ENCODE measurements around the gene ANXA7. TPM values are rescaled to one million over a fixed set of nuclear protein-coding genes. Genes with fewer than 3 reads are reported as not detected.

Gene ANXA7
- total and polyA plus RNA-seq, 2 donors (not counting 3 experiments of a cell fraction or from before 2014, with no cell fraction given) = 56.5 to 81.6 TPM

DNA sequence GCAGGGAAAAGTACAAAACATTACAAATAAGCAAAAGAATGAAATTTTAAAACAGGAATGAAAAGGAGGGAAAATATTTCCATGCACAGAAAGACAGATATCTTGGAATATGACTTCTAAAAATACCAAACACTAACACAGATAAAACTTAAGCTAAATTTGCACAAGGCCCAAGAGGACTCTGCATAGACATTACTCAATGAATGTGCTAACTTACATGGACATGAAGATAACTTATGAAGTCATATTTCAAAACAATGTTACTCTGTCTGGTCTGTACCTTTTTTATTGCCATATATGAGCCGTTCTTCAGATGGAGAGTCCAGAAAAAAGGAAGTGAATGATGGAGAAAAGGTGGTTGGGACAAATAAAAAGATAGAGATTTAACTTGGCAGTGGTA, 34.5 kb upstream of the ANXA7 start:
- no peak overlapping the region for H3K4me2 ChIP-seq (ENCODE audit: insufficient read depth, low read length)
- no peaks in the 10 kb centered on the region for H3K79me2 ChIP-seq (ENCODE audit: control insufficient read depth, insufficient read depth, low read length)
- H3K36me3 ChIP-seq (ENCODE audit: control insufficient read depth in 2 of 2, extremely low read depth in 1 of 2, insufficient read depth in 2 of 2, low read length in 2 of 2) = peaks cover 0 to 1% of the 10 kb centered on the region in 2 experiments
- CTCF ChIA-PET = no interaction called here
- H4K20me1 ChIP-seq (replicated peaks; ENCODE audit: control insufficient read depth, extremely low read depth, insufficient read depth, low read length) = no peaks in the 10 kb centered on the region
- H3K27ac ChIP-seq (ENCODE audit: insufficient read depth, low read depth, low read length) = no peak overlapping the region
- no TSS peak for BruUV-seq (replicated peaks)
- H3K9me3 ChIP-seq (replicated peaks; ENCODE audit: control insufficient read depth, insufficient read depth, low read length) = no peaks in the 10 kb centered on the region
- H3K4me3 ChIP-seq (replicated peaks in 1 of 3; ENCODE audit: insufficient read depth in 1 of 3, low read depth in 1 of 3, low read length in 3 of 3) = no peak overlapping the region
- intact Hi-C loops (cut with micrococcal nuclease) = no loop called here
- H3K9me1 ChIP-seq (replicated peaks; ENCODE audit: control insufficient read depth, extremely low read depth, insufficient read depth, low read length) = no peaks in the 10 kb centered on the region
- no peaks in the 10 kb centered on the region for H3K4me1 ChIP-seq (ENCODE audit: control insufficient read depth, extremely low read depth, insufficient read depth, low read length)
- H3K27me3 ChIP-seq (ENCODE audit: control insufficient read depth in 2 of 2, insufficient read depth in 2 of 2, low read length in 2 of 2) = no peaks in the 10 kb centered on the region
- FAIRE-seq (no peak), DNase-seq (ENCODE audit: low read depth, low spot score) (no peak)
- POLR2A ChIA-PET = no interaction called here
- dilution Hi-C loops (cut with MboI; ENCODE audit: extremely low pct_ligation_motif_present, low sequenced_read_pairs) = no loop called here
- no peak overlapping the region for H3K9ac ChIP-seq (replicated peaks; ENCODE audit: extremely low read depth, insufficient read depth, low read length)
- no peak overlapping the region for H2AFZ ChIP-seq (ENCODE audit: low read depth, low read length)
- no peak for TF ChIP-seq POLR2A (IDR thresholded peaks at IDR 0.05; ENCODE audit: low read depth, low read length)
- no peak for TF ChIP-seq POLR2AphosphoS5 (IDR thresholded peaks at IDR 0.05; ENCODE audit: insufficient read depth, low read depth, low read length)
- TF ChIP-seq GATA2 (IDR thresholded peaks at IDR 0.05; ENCODE audit: insufficient read depth, insufficient read length, low read depth, low read length) = no peak
- no peak for TF ChIP-seq FOS (IDR thresholded peaks at IDR 0.05; ENCODE audit: borderline replicate concordance, insufficient read depth, low read length)
- TF ChIP-seq, protein P1, sequence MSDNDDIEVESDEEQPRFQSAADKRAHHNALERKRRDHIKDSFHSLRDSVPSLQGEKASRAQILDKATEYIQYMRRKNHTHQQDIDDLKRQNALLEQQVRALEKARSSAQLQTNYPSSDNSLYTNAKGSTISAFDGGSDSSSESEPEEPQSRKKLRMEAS (IDR thresholded peaks at IDR 0.05; ENCODE audit: insufficient read depth, insufficient read length) = no peak
- no peak for TF ChIP-seq MYC (IDR thresholded peaks at IDR 0.05; ENCODE audit: low read depth, low read length)
- TF ChIP-seq JUN (IDR thresholded peaks at IDR 0.05; ENCODE audit: borderline replicate concordance, insufficient read depth, insufficient read length, low read depth) = no peak
- no peak for TF ChIP-seq EZH2 (IDR thresholded peaks at IDR 0.05; ENCODE audit: borderline replicate concordance, low read depth, low read length, severe bottlenecking)
- TF ChIP-seq, protein P2, sequence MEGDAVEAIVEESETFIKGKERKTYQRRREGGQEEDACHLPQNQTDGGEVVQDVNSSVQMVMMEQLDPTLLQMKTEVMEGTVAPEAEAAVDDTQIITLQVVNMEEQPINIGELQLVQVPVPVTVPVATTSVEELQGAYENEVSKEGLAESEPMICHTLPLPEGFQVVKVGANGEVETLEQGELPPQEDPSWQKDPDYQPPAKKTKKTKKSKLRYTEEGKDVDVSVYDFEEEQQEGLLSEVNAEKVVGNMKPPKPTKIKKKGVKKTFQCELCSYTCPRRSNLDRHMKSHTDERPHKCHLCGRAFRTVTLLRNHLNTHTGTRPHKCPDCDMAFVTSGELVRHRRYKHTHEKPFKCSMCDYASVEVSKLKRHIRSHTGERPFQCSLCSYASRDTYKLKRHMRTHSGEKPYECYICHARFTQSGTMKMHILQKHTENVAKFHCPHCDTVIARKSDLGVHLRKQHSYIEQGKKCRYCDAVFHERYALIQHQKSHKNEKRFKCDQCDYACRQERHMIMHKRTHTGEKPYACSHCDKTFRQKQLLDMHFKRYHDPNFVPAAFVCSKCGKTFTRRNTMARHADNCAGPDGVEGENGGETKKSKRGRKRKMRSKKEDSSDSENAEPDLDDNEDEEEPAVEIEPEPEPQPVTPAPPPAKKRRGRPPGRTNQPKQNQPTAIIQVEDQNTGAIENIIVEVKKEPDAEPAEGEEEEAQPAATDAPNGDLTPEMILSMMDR (IDR thresholded peaks at IDR 0.05; ENCODE audit: extremely low read depth in 1 of 2, insufficient read depth in 1 of 2, low read depth in 1 of 2, low read length in 2 of 2) = no peak

All from endothelial cell of umbilical vein (primary cell).